ENCODE data around the gene PMS1.
A peak's percentile ranks its signal among the peaks of the same experiment; 100 is the strongest.

Gene PMS1

GRCh38 chr2:189799030-189799331 lies 14.7 kb downstream of the PMS1 start:
- Histone ChIP-seq H3K27ac (no peak overlapping the region), H3K9ac (ENCODE audit: insufficient read length) (no peak overlapping the region), H3K4me3 (no peak overlapping the region), H3K36me3 (ENCODE audit: insufficient read depth, low read length) (peaks cover 71% of the 10 kb centered on the region), H3K9me3 (ENCODE audit: low read depth, low read length) (no peaks in the 10 kb centered on the region)
- TF ChIP-seq FOXP2 (optimal IDR thresholded peaks at IDR 0.05; ENCODE audit: control extremely low read depth, extremely low read length, insufficient read depth) = no peak
- TF ChIP-seq EZH2 (IDR thresholded peaks at IDR 0.05) = no peak
- TF ChIP-seq POLR2AphosphoS5 (IDR thresholded peaks at IDR 0.05; ENCODE audit: borderline replicate concordance, low read depth, low read length) = no peak
- DNase-seq (ENCODE audit: low read depth, low spot score) = no peak

- Histone ChIP-seq H3K4me3 (no peak overlapping the region), H3K27ac (no peak overlapping the region), H3K9ac (ENCODE audit: insufficient read length) (no peak overlapping the region), H3K9me3 (ENCODE audit: low read depth, low read length) (no peaks in the 10 kb centered on the region), H3K36me3 (ENCODE audit: insufficient read depth, low read length) (peaks cover 73% of the 10 kb centered on the region)
- no peak for TF ChIP-seq FOXP2 (optimal IDR thresholded peaks at IDR 0.05; ENCODE audit: control extremely low read depth, extremely low read length, insufficient read depth)
- TF ChIP-seq POLR2AphosphoS5 (IDR thresholded peaks at IDR 0.05; ENCODE audit: borderline replicate concordance, low read depth, low read length) = no peak
- no peak for TF ChIP-seq EZH2 (IDR thresholded peaks at IDR 0.05)
- no peak for DNase-seq (ENCODE audit: low read depth, low spot score)
Measured at GRCh38 chr2:189799531-189799930, 15.3 kb downstream of the PMS1 start.

- DNase-seq (ENCODE audit: low read depth, low spot score) = no peak
- Histone ChIP-seq H3K9me3 (ENCODE audit: low read depth, low read length) (no peaks in the 10 kb centered on the region), H3K27ac (no peak overlapping the region), H3K36me3 (ENCODE audit: insufficient read depth, low read length) (peaks cover 66% of the 10 kb centered on the region), H3K9ac (ENCODE audit: insufficient read length) (no peak overlapping the region), H3K4me3 (no peak overlapping the region)
- no peak for TF ChIP-seq FOXP2 (optimal IDR thresholded peaks at IDR 0.05; ENCODE audit: control extremely low read depth, extremely low read length, insufficient read depth)
- no peak for TF ChIP-seq EZH2 (IDR thresholded peaks at IDR 0.05)
- no peak for TF ChIP-seq POLR2AphosphoS5 (IDR thresholded peaks at IDR 0.05; ENCODE audit: borderline replicate concordance, low read depth, low read length)
Measured at GRCh38 chr2:189802396-189802912, 18.2 kb downstream of the PMS1 start.

GRCh38 chr2:189803431-189803830 lies 19.2 kb downstream of the PMS1 start:
- no peak for DNase-seq (ENCODE audit: low read depth, low spot score)
- H3K4me3 ChIP-seq = no peak overlapping the region
- no peaks in the 10 kb centered on the region for H3K9me3 ChIP-seq (ENCODE audit: low read depth, low read length)
- no peak overlapping the region for H3K27ac ChIP-seq
- H3K9ac ChIP-seq (ENCODE audit: insufficient read length) = no peak overlapping the region
- no peak for TF ChIP-seq POLR2AphosphoS5 (IDR thresholded peaks at IDR 0.05; ENCODE audit: borderline replicate concordance, low read depth, low read length)
- TF ChIP-seq FOXP2 (optimal IDR thresholded peaks at IDR 0.05; ENCODE audit: control extremely low read depth, extremely low read length, insufficient read depth) = no peak
- peaks cover 73% of the 10 kb centered on the region for H3K36me3 ChIP-seq (ENCODE audit: insufficient read depth, low read length)

GRCh38 chr2:189818249-189819038 lies 34.2 kb downstream of the PMS1 start:
- Histone ChIP-seq H3K36me3 (ENCODE audit: insufficient read depth, low read length) (peaks cover 52% of the 10 kb centered on the region), H3K4me3 (no peak overlapping the region), H3K9me3 (ENCODE audit: low read depth, low read length) (no peaks in the 10 kb centered on the region), H3K27ac (no peak overlapping the region), H3K9ac (ENCODE audit: insufficient read length) (no peak overlapping the region)
- TF ChIP-seq EZH2 (IDR thresholded peaks at IDR 0.05) (no peak), FOXP2 (optimal IDR thresholded peaks at IDR 0.05; ENCODE audit: control extremely low read depth, extremely low read length, insufficient read depth) (no peak), POLR2AphosphoS5 (IDR thresholded peaks at IDR 0.05; ENCODE audit: borderline replicate concordance, low read depth, low read length) (no peak)
- no peak for DNase-seq (ENCODE audit: low read depth, low spot score)

GRCh38 chr2:189819297-189819704 lies 35.1 kb downstream of the PMS1 start:
- H3K9me3 ChIP-seq (ENCODE audit: low read depth, low read length) = no peaks in the 10 kb centered on the region
- H3K4me3 ChIP-seq = no peak overlapping the region
- peaks cover 45% of the 10 kb centered on the region for H3K36me3 ChIP-seq (ENCODE audit: insufficient read depth, low read length)
- no peak overlapping the region for H3K9ac ChIP-seq (ENCODE audit: insufficient read length)
- no peak for DNase-seq (ENCODE audit: low read depth, low spot score)
- TF ChIP-seq FOXP2 (optimal IDR thresholded peaks at IDR 0.05; ENCODE audit: control extremely low read depth, extremely low read length, insufficient read depth) (no peak), EZH2 (IDR thresholded peaks at IDR 0.05) (no peak), POLR2AphosphoS5 (IDR thresholded peaks at IDR 0.05; ENCODE audit: borderline replicate concordance, low read depth, low read length) (no peak)
- no peak overlapping the region for H3K27ac ChIP-seq

- 0 out of 2 replicates have a peak overlapping the region, but pooled peaks have one; percentile 60 for H3K27ac ChIP-seq
- no peak overlapping the region for H3K4me3 ChIP-seq
- H3K9me3 ChIP-seq (ENCODE audit: low read depth, low read length) = no peaks in the 10 kb centered on the region
- TF ChIP-seq FOXP2 (optimal IDR thresholded peaks at IDR 0.05; ENCODE audit: control extremely low read depth, extremely low read length, insufficient read depth) = no peak
- no peak for TF ChIP-seq POLR2AphosphoS5 (IDR thresholded peaks at IDR 0.05; ENCODE audit: borderline replicate concordance, low read depth, low read length)
- TF ChIP-seq EZH2 (IDR thresholded peaks at IDR 0.05) = no peak
- no peak for DNase-seq (ENCODE audit: low read depth, low spot score)
- H3K9ac ChIP-seq (ENCODE audit: insufficient read length) = no peak overlapping the region
- peaks cover 44% of the 10 kb centered on the region for H3K36me3 ChIP-seq (ENCODE audit: insufficient read depth, low read length)
Measured at GRCh38 chr2:189821953-189822748, 37.9 kb downstream of the PMS1 start.

GRCh38 chr2:189824694-189825396 lies 40.6 kb downstream of the PMS1 start:
- Histone ChIP-seq H3K9me3 (ENCODE audit: low read depth, low read length) (no peaks in the 10 kb centered on the region), H3K9ac (ENCODE audit: insufficient read length) (no peak overlapping the region), H3K27ac (0 out of 2 replicates have a peak overlapping the region, but pooled peaks have one; percentile 16), H3K36me3 (ENCODE audit: insufficient read depth, low read length) (peaks cover 20% of the 10 kb centered on the region), H3K4me3 (no peak overlapping the region)
- DNase-seq (ENCODE audit: low read depth, low spot score) = no peak
- no peak for TF ChIP-seq POLR2AphosphoS5 (IDR thresholded peaks at IDR 0.05; ENCODE audit: borderline replicate concordance, low read depth, low read length)
- TF ChIP-seq EZH2 (IDR thresholded peaks at IDR 0.05) = no peak
- no peak for TF ChIP-seq FOXP2 (optimal IDR thresholded peaks at IDR 0.05; ENCODE audit: control extremely low read depth, extremely low read length, insufficient read depth)

Measured in SK-N-MC (cell line).